K562 (cell line): ENCODE data around the gene EPS8L1.
"Not testable (repeated sequence)": the region's sequence is repeated elsewhere in the genome, so short reads cannot be mapped to it uniquely, and the experiment has no call there.

Experiments
- MXI1 ChIP-seq: IDR thresholded peaks from 2 replicates; pipeline ENCODE4 v1.6.1; 2011; ENCODE audit warnings: low read depth, mild to moderate bottlenecking, improper control_type of control experiment, low read length
- TF ChIP-seq, protein P1 (sequence below), 3 experiments: IDR thresholded peaks in 2 of 3; conservative IDR thresholded peaks in 1 of 3; 2 replicates each; pipeline ENCODE4 v1.5.1; 2011 to 2012; ENCODE audit warnings: low read length in 3 of 3, mild to moderate bottlenecking in 3 of 3, control low read depth in 2 of 3, improper control_type of control experiment in 1 of 3, inconsistent platforms in 1 of 3, low read depth in 1 of 3, mixed read lengths in 1 of 3, moderate library complexity in 1 of 3; ENCODE audit not compliant: insufficient read depth in 2 of 3

DNA sequence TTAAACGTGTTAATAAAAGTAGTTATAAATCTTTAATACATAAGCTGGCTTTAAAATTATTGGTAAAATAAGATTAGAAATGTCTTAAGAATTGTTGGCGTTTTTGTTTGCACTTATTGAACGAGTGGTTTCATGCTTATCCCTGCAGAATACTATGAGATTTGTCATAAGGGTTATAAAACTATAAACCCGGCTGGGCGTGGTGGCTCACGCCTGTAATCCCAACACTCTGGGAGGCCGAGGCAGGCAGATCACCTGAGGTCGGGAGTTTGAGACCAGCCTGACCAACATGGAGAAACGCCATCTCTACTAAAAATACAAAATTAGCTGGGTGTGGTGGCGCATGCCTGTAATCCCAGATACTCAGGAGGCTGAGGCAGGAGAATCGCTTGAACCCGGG is 35.0 kb upstream of the EPS8L1 start:
- TF ChIP-seq, protein P1, sequence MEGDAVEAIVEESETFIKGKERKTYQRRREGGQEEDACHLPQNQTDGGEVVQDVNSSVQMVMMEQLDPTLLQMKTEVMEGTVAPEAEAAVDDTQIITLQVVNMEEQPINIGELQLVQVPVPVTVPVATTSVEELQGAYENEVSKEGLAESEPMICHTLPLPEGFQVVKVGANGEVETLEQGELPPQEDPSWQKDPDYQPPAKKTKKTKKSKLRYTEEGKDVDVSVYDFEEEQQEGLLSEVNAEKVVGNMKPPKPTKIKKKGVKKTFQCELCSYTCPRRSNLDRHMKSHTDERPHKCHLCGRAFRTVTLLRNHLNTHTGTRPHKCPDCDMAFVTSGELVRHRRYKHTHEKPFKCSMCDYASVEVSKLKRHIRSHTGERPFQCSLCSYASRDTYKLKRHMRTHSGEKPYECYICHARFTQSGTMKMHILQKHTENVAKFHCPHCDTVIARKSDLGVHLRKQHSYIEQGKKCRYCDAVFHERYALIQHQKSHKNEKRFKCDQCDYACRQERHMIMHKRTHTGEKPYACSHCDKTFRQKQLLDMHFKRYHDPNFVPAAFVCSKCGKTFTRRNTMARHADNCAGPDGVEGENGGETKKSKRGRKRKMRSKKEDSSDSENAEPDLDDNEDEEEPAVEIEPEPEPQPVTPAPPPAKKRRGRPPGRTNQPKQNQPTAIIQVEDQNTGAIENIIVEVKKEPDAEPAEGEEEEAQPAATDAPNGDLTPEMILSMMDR (IDR thresholded peaks at IDR 0.05 in 2 of 3, conservative IDR thresholded peaks at IDR 0.05 in 1 of 3; ENCODE audit: insufficient read depth in 2 of 3, low read depth in 1 of 3, low read length in 3 of 3) = not testable (repeated sequence)
- not testable (repeated sequence) for TF ChIP-seq MXI1
